GM21515 (cell line): ENCODE results near the gene AUTS2.

Experiments
- ATAC-seq: cut with Tn5 transposase; IDR thresholded peaks from one replicate; pipeline ENCODE4 v1.9.1; 2021; ENCODE audit not compliant: unreplicated experiment

AUTS2 gene

DNA sequence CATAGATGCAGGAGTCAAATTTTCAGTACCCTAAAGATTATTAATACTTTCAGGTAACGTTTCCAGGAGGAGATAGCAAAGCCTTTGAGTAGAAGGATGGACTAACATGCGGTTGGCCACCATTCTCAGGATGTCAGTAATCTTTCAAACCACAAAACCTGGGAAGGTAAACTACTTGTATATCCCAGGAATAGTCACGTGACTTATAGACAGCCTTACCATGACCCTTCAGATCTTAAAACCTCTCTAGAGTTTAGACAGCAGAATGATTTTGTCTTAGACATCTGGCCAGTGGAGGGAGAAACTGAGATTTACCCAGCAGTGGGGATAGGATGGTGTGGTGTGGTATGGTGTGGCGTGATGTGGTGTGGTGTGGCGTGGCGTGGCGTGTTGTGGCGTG lies 1085.9 kb downstream of the AUTS2 start:
- ATAC-seq: no peak

DNA sequence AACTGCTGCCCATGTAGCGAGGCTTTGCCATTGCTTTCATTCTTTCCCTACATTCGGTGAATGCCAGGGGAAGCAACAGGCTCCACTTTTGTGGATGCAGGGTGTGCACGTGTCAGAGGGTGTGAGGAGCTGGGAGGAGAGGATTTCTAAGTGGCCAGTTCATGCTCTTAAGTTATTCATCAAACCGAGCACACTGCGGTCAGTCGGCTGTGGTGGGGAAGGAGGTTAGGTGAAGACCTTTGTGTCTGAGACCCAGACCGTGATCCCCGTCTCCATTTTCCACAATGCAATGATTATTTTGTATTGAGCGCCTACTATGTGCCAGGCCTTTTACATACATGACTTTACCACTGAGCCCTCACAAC lies 1095.0 kb downstream of the AUTS2 start:
- ATAC-seq: no peak

DNA sequence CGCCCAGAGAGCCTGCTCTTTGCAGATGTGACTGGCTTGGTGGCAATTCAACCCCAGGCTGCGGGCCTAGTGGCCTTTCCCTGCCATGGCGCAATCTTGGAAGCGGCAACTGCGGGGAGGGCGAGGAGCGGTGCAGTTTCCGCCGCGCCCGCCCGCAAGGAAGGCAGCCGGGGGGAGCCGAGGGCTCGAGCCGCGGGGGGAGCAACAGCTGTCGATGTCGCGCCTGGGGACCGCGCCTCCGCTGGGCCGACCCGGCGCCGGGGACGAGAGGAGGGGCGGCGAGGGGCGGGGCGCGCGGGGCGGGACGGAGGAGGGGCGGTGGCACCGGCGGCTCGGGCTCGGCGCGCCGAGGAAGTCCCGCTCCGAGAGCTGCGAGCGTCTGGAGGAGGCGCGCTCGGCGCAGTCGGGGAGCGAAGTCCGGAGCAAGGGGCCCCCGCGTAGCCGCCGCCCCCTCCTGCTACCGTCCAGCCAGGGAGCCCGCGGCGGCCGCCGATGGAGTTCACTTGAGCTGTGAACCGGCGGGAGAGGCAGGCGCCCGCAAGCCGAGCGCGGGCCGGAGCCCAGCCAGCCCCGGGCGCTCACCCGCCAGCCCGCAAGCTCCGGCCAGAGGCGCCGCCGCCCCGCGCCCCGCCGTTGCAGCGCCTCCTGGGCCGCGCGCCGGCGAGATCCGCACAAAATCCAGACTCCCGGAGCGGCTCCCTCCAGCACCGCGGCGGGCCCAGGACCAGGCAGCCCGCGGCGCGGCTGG lies 1095.6 kb downstream of the AUTS2 start:
- ATAC-seq: peak; percentile 68

DNA sequence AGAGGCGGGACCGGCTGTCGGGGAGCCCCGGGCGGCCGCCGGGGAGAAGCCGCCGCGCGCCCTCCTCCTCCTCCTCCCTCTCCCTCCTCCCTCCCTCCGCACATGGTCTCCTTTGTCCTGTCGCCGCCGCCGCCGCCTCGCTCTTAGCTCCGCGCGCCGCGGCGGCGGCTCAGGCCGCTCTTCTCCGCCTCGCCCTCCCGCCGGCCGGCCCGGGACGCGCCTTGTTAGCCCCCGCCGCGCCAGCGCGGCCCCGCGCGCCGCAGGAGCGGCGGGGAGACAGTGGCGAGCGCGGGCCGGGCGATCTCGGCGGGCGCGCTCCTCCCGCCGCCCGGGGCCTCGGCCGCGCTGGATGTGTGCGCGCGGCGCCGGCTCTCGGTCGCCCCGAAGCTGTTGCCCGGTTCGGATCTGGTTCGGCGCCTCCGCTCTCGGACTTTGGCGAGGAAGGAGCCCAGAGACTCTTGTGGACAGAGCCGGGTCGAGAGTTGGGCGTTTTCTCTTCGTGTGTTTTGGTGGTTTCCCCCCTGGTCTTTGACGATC lies 1096.2 kb downstream of the AUTS2 start:
- peak; percentile 44 for ATAC-seq

DNA sequence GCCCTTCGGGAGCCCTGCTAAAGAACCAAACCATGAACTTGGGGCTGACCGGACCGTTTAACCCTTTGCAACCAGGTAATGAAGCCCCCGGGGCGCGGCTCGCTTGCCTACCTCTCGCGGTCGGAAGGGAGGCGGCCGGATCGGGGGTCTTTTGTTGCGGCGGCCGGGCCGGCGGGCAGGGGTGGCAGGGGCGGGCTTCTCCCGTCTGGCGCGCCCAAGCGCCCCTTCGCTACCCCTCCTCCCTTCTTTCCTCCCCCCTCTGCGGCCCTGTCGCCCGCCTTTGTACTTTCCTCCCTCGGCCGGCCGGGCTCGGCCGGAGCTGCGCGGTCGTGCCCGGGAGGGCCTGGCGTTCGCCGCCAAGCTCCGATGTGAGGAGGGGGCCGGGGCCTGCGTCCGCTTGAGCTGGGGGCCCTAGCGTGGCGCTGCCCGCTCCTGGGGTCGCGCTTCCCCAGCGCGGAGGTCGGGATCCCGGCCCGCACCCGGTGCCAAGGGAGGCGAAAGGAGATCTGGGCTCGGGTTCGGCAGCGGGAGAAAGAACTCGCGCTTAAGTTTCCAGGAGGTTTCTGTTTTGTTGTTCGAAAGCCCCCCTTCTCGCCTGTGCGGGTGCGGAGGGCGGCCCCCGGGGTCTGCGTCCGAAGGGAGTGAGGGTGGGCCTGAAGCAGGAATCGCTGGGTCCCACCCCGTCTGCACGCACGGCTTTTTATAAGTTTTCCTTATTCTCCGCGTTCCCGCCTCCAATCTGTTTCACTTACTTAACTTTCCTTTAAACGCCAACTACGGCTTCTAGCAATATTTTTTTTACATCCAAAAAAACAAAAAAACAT lies 1096.9 kb downstream of the AUTS2 start:
- no peak for ATAC-seq

DNA sequence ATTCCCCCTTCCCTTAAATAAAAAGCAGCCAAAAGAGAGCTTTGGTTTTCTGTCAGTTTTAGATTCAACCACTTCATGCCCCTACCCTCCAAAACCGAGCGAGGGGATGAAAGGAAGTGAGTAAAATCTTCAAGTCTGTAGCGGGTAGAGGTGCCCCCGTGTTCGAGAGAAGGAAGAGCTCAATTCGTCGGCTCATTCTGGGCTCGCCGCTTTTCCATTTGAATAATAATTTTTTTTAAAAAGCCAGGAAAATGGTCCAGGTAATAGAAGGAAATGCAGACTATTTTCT lies 1097.5 kb downstream of the AUTS2 start:
- no peak for ATAC-seq

DNA sequence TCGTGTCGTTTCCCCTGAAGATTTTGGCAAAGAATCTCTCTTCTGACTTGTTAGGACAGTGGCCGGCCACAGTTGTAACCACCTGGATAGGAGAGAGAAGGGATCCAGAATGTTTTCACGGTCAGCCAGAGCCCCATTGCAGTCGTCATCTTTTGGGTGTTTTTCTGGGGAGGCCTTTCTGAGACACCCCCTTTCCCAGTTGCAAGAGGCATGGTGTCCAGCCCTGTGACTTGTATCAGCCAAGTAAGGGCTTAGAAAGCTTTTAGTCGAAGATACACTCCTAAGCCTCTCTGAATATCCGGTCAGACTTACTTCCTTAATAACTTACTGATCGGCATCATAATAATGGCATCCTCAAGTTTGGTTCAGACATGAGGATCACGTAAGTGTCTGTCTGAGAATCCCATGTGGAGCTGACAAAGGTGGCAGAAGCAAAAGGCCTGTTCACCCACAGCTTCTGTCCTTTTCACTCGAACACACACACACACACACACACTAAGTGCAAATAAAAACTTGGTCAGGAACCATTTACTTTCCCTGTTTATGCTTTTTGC lies 1098.0 kb downstream of the AUTS2 start:
- ATAC-seq: no peak

DNA sequence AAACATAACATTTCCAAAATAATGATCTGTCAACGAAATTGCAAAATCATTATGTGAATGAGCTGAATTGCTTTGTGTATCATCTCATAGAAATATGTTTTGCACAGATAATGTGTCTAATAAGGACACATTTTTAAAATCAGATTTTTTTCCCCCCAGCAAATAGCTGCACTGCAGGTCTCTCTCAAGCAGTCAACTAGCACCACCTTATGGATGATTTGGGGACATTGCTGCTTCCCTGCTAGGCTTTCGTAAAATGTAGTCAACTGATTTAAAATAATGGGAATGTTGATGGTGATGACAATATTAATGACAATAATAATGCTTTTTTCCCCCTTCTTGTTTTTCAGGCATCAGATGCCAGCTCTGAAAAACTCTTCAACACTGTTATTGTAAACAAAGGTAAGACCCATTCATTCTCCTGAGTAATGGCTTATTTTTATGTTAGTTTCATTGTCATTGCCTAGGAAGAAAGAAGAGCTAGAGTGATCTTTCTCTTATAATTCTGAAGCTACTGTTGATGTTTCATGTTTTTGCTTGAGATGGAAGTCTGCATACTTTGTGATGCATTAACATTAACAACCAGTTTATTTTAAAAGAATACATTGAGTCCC lies 1100.1 kb downstream of the AUTS2 start:
- ATAC-seq: no peak

DNA sequence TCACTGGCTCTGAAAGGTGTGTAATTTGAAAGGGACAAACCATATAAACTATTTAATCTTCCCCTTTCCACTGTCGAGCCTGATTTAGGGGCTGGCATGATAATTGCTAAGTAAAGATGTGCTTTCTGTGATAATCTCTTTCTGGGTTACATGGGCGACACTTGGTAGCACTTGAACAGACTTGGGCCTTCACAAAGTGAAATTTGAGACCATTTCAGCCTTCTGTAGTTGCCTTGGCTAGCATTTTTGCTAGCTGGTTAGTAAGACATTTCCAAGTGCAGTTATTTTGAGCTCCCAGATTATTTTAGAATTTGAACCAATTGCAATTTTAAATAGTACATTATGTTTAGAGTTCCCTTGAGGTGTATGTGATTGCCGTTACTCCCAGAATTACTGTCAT lies 1101.0 kb downstream of the AUTS2 start:
- ATAC-seq: no peak

DNA sequence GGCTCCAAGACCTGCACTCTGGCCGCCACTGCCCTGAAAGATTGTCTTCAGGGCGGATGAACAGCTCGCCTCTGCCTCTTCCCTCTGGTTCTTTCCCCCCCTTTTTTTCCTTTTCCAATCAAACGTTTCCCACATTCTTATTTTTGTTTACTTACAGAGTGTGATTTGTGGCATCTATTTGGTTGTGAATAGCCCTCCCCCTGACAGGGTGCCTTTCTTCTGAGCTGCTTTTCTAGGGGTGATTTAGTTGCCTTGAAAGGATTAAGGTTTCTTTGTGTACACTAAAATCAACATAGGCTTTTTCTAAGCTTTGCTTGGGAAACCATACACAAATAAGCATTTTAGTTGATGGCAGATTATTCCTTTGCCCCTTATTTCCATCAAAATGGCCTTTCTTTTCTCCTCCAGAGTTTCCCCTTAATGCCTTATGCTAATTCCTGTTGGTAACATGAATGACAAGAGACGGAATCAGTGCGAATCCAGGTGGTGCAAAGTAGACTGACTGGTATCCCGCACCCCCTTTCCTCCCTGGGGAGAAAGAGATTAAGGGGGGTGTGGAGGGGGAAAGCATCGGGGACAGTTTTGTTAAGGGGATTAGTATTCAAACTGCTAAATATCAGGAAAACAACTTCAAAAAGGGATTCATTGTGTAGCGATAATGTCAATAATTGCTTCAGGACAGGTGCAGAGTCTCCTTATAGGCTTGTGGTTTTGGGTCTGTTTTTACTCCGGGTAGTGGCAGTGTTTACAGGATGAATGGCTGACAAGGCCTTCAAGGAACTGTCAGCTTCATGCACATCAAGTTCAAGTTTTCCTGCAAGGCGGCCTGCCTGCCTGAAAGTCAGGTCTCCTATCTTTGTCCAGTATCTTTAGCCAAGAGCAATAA lies 1102.0 kb downstream of the AUTS2 start:
- no peak for ATAC-seq

DNA sequence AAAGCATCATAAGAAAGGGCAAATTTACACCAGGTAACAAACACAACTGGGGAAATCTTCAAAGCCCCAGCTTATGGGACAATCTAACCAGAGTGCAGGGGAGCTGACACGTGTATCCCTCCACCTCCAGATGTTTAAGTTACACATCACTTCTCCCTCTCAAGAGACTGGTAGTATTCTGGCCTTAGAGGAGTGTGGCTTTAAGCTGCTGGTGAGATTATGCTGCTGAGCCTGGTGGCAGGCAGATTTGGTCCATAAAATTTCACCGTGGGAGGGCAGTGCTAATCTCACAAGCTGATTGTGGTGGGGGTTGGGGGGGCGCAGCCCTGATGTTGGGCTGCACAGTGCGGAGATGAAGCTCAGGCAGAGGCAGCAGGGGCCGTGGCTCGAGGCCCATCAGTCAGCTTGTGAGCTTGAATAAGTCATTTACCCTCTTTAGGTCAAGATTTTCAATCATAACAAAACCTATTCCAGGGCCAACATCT lies 1102.7 kb downstream of the AUTS2 start:
- no peak for ATAC-seq

DNA sequence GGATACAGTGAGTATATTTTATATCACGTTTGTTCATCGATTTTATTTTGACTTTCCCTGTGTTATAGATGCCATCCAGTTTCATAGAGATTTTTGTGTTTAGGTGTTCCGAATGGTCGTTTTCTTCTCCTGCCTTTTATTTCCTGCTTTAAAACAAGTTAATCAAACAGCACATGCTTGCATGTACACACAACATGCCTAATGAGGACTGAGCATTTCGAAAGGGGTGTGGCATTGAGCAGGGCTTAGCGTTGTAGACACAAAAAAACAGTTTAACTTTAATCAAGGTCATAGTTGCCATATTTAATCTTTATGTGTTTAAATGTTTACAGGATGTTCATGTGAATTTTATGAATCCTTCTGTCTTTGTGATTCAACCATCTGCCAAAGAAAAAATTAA lies 1103.2 kb downstream of the AUTS2 start:
- no peak for ATAC-seq

DNA sequence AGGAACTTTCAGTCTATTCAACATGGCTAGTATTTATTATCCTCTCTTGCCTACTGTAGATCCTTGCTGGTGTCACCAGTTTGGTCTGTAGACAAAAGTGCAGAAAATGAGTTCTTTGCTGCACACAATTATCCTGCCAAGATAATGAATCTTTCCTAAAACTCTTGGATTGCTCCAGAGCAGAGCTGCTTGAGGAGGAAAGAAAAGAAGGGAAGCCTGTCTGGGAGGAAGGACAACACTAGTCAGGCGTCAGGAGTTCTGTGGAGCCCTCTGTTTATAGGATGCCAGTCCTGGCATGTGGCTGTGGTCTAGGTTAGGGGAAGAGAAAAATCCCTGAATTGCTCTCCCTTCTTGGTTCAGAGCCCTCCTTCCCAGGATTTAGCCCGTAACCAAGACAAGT lies 1103.7 kb downstream of the AUTS2 start:
- ATAC-seq: no peak

DNA sequence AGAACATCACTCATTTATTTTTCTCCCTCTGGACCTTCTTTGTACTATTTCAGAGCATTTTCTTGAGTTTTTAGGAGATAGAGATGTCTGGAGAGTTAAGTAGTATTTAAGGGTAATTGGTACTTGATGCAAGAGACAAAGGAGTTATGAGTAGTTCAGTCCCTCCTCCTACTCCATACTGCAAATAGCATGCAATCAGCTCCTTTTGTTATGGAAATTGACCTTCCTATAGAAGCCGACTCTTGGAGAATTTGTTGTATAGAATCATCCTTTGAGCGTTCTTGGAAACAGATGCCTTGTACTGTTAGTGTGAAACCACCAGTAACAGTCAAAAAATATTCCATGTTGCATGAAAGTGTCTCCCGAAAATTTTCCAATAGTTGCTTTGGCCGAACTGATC lies 1105.5 kb downstream of the AUTS2 start:
- no peak for ATAC-seq

DNA sequence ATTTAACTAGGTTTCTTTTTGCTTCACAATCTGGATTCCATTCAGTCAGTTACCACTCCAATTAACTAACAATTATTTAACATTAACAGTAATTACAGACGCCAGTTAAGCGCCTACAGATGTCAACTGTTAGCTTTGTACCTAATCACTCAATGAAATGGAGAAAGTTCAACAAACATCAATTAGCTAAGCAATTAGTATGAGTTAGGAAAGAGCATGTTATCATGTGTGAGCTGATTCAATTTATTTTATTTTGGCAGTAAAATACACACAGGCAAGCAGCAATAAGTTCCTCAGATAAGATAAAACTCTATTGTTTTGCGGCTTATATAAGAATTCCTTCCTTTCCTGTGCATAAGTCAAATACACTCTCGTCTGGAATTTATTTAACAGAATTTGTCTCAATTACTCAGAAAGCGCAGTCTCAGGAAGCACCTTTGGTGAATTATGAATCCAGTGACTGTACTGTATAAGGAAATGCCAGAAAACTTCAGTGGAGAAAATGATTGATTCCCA lies 1106.6 kb downstream of the AUTS2 start:
- no peak for ATAC-seq

DNA sequence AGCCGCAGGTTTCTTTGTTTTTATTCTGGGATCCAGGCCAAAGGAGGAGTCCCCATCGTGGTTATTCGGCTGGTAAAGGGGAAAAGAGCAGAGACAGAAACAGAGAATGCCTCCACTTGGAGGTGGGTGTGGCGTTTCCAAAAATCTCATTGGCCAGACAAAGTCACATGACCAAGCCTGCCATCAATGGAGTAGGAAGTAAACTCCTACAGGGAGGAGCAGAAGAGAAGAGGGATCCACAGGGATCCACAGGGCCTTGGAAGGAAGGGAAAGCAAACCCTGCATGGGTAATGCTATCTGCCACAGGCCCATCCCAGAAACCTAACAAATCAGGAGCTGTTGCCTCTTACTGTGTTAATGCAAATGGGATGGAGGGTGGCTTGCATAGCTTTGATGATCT lies 1107.9 kb downstream of the AUTS2 start:
- ATAC-seq: no peak

DNA sequence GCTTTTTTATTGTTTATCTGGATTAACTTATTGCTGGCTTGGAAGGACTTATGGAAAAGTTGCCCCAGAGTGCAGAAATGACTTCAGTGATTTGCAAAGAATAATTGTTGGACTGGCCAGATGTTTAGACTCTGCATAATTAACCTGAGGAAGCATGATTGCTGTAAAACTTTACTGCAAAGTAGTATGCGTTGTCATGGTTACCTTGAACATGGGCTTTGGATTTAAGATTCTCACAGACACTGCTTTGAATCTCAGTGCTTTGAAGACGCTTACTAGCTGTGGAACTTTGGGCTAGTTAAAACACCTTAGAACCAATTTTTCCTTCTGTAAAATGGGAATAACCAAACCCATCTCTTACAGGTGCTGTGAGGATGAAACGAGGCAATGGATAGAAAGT lies 1108.4 kb downstream of the AUTS2 start:
- ATAC-seq: no peak

DNA sequence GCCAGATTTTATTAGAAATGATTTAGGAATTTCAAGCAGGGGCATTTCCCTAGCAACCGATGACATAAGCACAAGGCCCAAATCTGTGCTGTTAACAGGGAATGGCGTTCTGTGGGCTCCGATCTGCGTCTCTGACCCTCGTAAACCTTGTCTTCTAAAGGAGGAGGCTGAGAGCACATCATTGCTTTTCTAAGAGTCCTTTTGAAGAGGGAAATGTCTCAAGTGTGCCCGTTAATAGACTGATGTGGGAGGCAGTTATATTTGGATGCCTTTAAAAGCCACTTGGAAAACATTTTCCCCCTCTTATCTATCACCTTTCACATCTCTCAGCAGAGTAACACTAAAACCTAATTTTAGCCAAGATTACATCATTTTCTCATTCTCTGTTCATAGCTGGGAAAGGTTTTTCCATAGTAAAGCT lies 1109.6 kb downstream of the AUTS2 start:
- no peak for ATAC-seq

DNA sequence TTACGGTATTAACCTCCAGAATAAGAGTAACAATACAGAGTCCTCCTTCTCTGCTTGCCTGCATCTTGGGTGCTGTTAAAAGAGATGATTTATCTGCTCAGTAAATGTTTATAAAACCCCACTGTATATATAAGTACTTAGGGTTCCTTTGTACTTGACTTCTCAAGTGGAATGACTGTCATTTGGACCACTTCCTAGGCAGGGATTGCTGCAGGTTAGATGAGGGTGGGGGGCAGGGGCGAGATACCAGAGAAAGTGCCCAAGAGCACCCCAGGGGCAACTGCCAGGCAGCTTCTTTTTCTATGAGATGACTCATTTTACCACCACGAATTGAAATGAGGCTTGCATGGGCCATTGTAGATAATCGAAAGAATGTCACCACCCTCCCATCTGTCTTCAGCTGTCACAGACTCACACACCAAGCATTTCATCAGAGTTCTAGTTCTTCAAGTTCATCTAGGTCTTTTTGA lies 1111.8 kb downstream of the AUTS2 start:
- no peak for ATAC-seq

DNA sequence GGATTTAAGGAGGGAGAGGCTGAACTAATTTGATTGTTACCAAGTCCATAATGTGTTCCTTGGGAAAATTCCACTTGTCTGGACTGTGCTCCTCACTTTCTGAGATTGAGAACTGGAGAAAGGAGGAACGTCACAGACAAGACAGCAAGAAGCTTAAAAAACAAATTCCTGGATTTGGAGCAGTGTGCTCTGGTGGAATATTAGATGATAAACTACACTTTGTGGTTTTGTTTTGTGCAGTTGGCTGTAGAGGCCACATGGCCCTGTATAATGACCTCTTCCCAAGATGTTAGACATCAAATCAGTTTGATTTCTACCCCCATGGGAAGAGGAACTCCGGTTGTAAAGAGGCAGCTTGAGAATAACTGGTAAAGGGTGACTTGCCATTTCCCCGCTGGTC lies 1112.4 kb downstream of the AUTS2 start:
- no peak for ATAC-seq
